Liver (tissue), 9 donors: ENCODE measurements around the gene INO80C. TPM values are rescaled to one million over a fixed set of nuclear protein-coding genes. Genes with fewer than 3 reads are reported as not detected.

ENCODE experiments used
- DNase-seq: peaks from one replicate; pipeline ENCODE4 v3.0.0-alpha.2; 2017; ENCODE audit warnings: low spot score
- H3K27ac ChIP-seq, 2 donors: one replicate each; pipeline ENCODE4 v1.7.0; 2013; ENCODE audit warnings: inconsistent platforms in 2 of 2, low read length in 2 of 2, control low read depth in 1 of 2, low read depth in 1 of 2, mild to moderate bottlenecking in 1 of 2
- H3K27me3 ChIP-seq, 4 donors: one replicate each; pipeline versions ENCODE4 v1.6.1 to v1.7.0; 2013; ENCODE audit warnings: low read length in 3 of 4, inconsistent platforms in 1 of 4, mild to moderate bottlenecking in 1 of 4, moderate library complexity in 1 of 4; ENCODE audit not compliant: control insufficient read depth in 4 of 4, insufficient read depth in 4 of 4
- H3K36me3 ChIP-seq, 4 donors: one replicate each; pipeline versions ENCODE4 v1.6.1 to v1.7.0; 2013; ENCODE audit warnings: low read length in 3 of 4, mild to moderate bottlenecking in 3 of 4, low read depth in 1 of 4, moderate library complexity in 1 of 4; ENCODE audit not compliant: control insufficient read depth in 4 of 4, insufficient read depth in 3 of 4
- H3K4me1 ChIP-seq, 4 donors: one replicate each; pipeline versions ENCODE4 v1.6.1 to v1.7.0; 2013; ENCODE audit warnings: low read length in 3 of 4, mild to moderate bottlenecking in 3 of 4, moderate library complexity in 1 of 4; ENCODE audit not compliant: control insufficient read depth in 4 of 4, insufficient read depth in 4 of 4
- H3K4me3 ChIP-seq, 3 donors: one replicate each; pipeline versions ENCODE4 v1.6.1 to v1.7.0; 2013; ENCODE audit warnings: low read length in 3 of 3, control low read depth in 1 of 3, low read depth in 1 of 3, mild to moderate bottlenecking in 1 of 3
- H3K9ac ChIP-seq, 2 donors: one replicate each; pipeline ENCODE4 v1.7.0; 2013; ENCODE audit warnings: low read length in 2 of 2, mild to moderate bottlenecking in 2 of 2, moderate library complexity in 2 of 2, control low read depth in 1 of 2, low read depth in 1 of 2
- H3K9me3 ChIP-seq, 4 donors: one replicate each; pipeline versions ENCODE4 v1.6.1 to v1.7.0; 2013; ENCODE audit warnings: low read length in 3 of 4; ENCODE audit not compliant: control insufficient read depth in 4 of 4
- ATF3 ChIP-seq: IDR thresholded peaks from 2 replicates; pipeline ENCODE4 v1.6.1; 2016; ENCODE audit warnings: antibody characterized with exemption
- CTCF ChIP-seq: fragments of 150-350 bp; IDR thresholded peaks from 2 replicates; pipeline ENCODE4 v1.5.1; 2017; ENCODE audit warnings: improper control_type of control experiment, low read depth, low read length; ENCODE audit not compliant: missing input control
- EGR1 ChIP-seq, 2 donors: IDR thresholded peaks; 2 replicates each; pipeline ENCODE4 v1.6.1; 2016 to 2018; ENCODE audit warnings: antibody characterized with exemption in 2 of 2, low read depth in 2 of 2
- FOXA1 ChIP-seq: IDR thresholded peaks from 2 replicates; pipeline ENCODE4 v1.6.1; 2016; ENCODE audit warnings: antibody characterized with exemption
- FOXA2 ChIP-seq: IDR thresholded peaks from 2 replicates; pipeline ENCODE4 v1.6.1; 2016; ENCODE audit warnings: antibody characterized with exemption
- GABPA ChIP-seq, 2 donors: IDR thresholded peaks in 1 of 2; conservative IDR thresholded peaks in 1 of 2; 2 replicates each; pipeline ENCODE4 v1.6.1; 2016; ENCODE audit warnings: antibody characterized with exemption in 2 of 2, mild to moderate bottlenecking in 1 of 2, moderate library complexity in 1 of 2
- HNF4A ChIP-seq, 2 donors: conservative IDR thresholded peaks; 2 replicates each; pipeline ENCODE4 v1.6.1; 2016; ENCODE audit warnings: antibody characterized with exemption in 2 of 2, mild to moderate bottlenecking in 2 of 2
- HNF4G ChIP-seq: IDR thresholded peaks from 2 replicates; pipeline ENCODE4 v1.6.1; 2016; ENCODE audit warnings: antibody characterized with exemption
- JUND ChIP-seq, 2 donors: IDR thresholded peaks; 2 replicates each; pipeline ENCODE4 v1.6.1; 2016; ENCODE audit warnings: antibody characterized with exemption in 2 of 2
- MAX ChIP-seq: IDR thresholded peaks from 2 replicates; pipeline ENCODE4 v1.6.1; 2016; ENCODE audit warnings: antibody characterized with exemption
- NR2F2 ChIP-seq: IDR thresholded peaks from 2 replicates; pipeline ENCODE4 v1.6.1; 2016; ENCODE audit warnings: antibody characterized with exemption
- RAD21 ChIP-seq, 2 donors: IDR thresholded peaks; 2 replicates each; pipeline ENCODE4 v1.6.1; 2016; ENCODE audit warnings: antibody characterized with exemption in 2 of 2, mild to moderate bottlenecking in 2 of 2
- REST ChIP-seq: IDR thresholded peaks from 2 replicates; pipeline ENCODE4 v1.6.1; 2016; ENCODE audit warnings: antibody characterized with exemption, mild to moderate bottlenecking
- RXRA ChIP-seq, 2 donors: IDR thresholded peaks; 2 replicates each; pipeline ENCODE4 v1.6.1; 2017 to 2018; ENCODE audit warnings: antibody characterized with exemption in 2 of 2, mild to moderate bottlenecking in 1 of 2
- SP1 ChIP-seq: IDR thresholded peaks from 2 replicates; pipeline ENCODE4 v1.6.1; 2018; ENCODE audit warnings: antibody characterized with exemption, mild to moderate bottlenecking
- TAF1 ChIP-seq: conservative IDR thresholded peaks from 2 replicates; pipeline ENCODE4 v1.6.1; 2016; ENCODE audit warnings: antibody characterized with exemption, mild to moderate bottlenecking
- YY1 ChIP-seq: IDR thresholded peaks from 2 replicates; pipeline ENCODE4 v1.6.1; 2016; ENCODE audit warnings: antibody characterized with exemption, mild to moderate bottlenecking
- ZBTB33 ChIP-seq: IDR thresholded peaks from 2 replicates; pipeline ENCODE4 v1.6.1; 2016; ENCODE audit warnings: antibody characterized with exemption
- WGBS: extraction: QIAGEN DNeasy Blood & Tissue Kit; methylation state at CpG from one replicate; pipeline ENCODE4 v1.1.7; 2013; 5-methylcytosine and 5-hydroxymethylcytosine counted together
- polyA plus RNA-seq, 2 donors: library from polyadenylated mRNA; stranded (reverse) in 1 of 2; unstranded in 1 of 2; fragments of 200-250 nt in 1 of 2; fragments of >200 nt in 1 of 2; fragmentation: Nextera tagmentation in 1 of 2; extraction: Ambion mirVana in 1 of 2; gene quantifications; one replicate each; pipeline versions ENCODE4 v1.2.1 to v1.2.3, GENCODE V29; 2013 to 2015
- total RNA-seq, 2 donors: library from RNA; depleted of rRNA; stranded (reverse); fragments of >200 nt; gene quantifications; one replicate each; pipeline ENCODE4 v1.2.3, GENCODE V29; 2014
- donor health status: healthy.
- donor health status: healthy.
- donor health status: healthy.
- donor health status: healthy.
- donor health status: healthy.

INO80C gene
- total and polyA plus RNA-seq, 4 donors = 4.6 to 13.4 (median 10.5) TPM

GRCh38 chr18:35517715-35518114, 20.0 kb upstream of the INO80C start:
- TF ChIP-seq GABPA (IDR thresholded peaks at IDR 0.05 in 1 of 2, conservative IDR thresholded peaks at IDR 0.05 in 1 of 2) (no peak), TAF1 (no peak), JUND (IDR thresholded peaks at IDR 0.05) (no peak), ZBTB33 (no peak), MAX (no peak), NR2F2 (no peak), RXRA (IDR thresholded peaks at IDR 0.05) (no peak), FOXA2 (no peak), HNF4G (no peak), SP1 (no peak), HNF4A (conservative IDR thresholded peaks at IDR 0.05) (no peak), ATF3 (no peak), REST (no peak), EGR1 (IDR thresholded peaks at IDR 0.05; ENCODE audit: low read depth in 2 of 2) (no peak), YY1 (no peak), RAD21 (IDR thresholded peaks at IDR 0.05) (no peak), CTCF (no peak), FOXA1 (no peak)
- H3K4me1 ChIP-seq = peaks cover 0 to 9% (median 1%) of the 10 kb centered on the region in 4 donors
- no peaks in the 10 kb centered on the region for H3K27me3 ChIP-seq
- no peak overlapping the region for H3K4me3 ChIP-seq
- no peak overlapping the region for H3K27ac ChIP-seq
- H3K36me3 ChIP-seq = no peaks in the 10 kb centered on the region
- DNase-seq = no peak
- no peak overlapping the region for H3K9ac ChIP-seq
- no peaks in the 10 kb centered on the region for H3K9me3 ChIP-seq
- WGBS = 96% methylated on average over 2 of the region's 2 CpGs
